HCT116 (cell line): ENCODE measurements around the gene FAM174A. TPM values are rescaled to one million over a fixed set of nuclear protein-coding genes. Genes with fewer than 3 reads are reported as not detected.

ENCODE experiments used
- ATAC-seq: fragments of 200-7000 bp; cut with Tn5 transposase; 2 replicates; pipeline ENCODE4 v1.9.1; 2020; ENCODE audit warnings: mild to moderate bottlenecking, moderate library complexity
- BruUV-seq: library from RNA; stranded (reverse); fragments of 400-500 nt; replicated peaks from 2 replicates; lab custom pipeline; 2021; lab: Mats Ljungman, UMichigan
- CTCF ChIA-PET: fragments of 300-600 bp; sonication (Branson Sonifier 250); formaldehyde crosslinking; loops from one replicate; lab custom pipeline; 2021; ENCODE audit warnings: antibody characterized with exemption; lab: Charles Lee
- POLR2A ChIA-PET: fragments of 300-600, 350-600 bp; sonication (Branson Sonifier 250); formaldehyde crosslinking; loops from one replicate; lab custom pipeline; 2021; ENCODE audit warnings: antibody characterized with exemption; lab: Charles Lee
- RAD21 ChIA-PET, 2 experiments: fragments of 300-600 bp; sonication (Branson Sonifier 250); formaldehyde crosslinking; loops; one replicate each; lab custom pipeline; 2023; ENCODE audit warnings: low total read pairs in 2 of 2; ENCODE audit not compliant: uncharacterized antibody in 2 of 2, unreplicated experiment in 2 of 2, low non-redundant PET in 1 of 2; lab: Charles Lee
- DNase-seq: peaks from one replicate; pipeline ENCODE4 v3.0.0-alpha.2; 2010; ENCODE audit warnings: low read depth, low spot score
- H2AFZ ChIP-seq: fragments of 200-600 bp; shearing (Covaris generic), sonication (generic); 2 replicates; pipeline ENCODE4 v1.6.1; 2017; ENCODE audit warnings: low read depth, mixed run types, mixed read lengths, antibody characterized with exemption, low read length; ENCODE audit not compliant: poor library complexity, severe bottlenecking
- H3K27ac ChIP-seq: 2 replicates; pipeline ENCODE4 v1.5.1; 2012; ENCODE audit warnings: low read depth, low read length
- H3K27me3 ChIP-seq: fragments of 200-600 bp; sonication (generic); 2 replicates; pipeline ENCODE4 v1.6.1; 2016; ENCODE audit warnings: mixed run types, low read length, mixed read lengths; ENCODE audit not compliant: insufficient read depth
- H3K36me3 ChIP-seq, 2 experiments: fragments of 200-500 bp in 1 of 2; fragments of 200-600 bp in 1 of 2; sonication (Bioruptor generic) in 1 of 2; sonication (generic) in 1 of 2; 2 replicates each; pipeline versions ENCODE4 v1.5.1 to v1.6.1; 2014 to 2016; ENCODE audit warnings: low read length in 2 of 2, inconsistent platforms in 1 of 2, mixed read lengths in 1 of 2, mixed run types in 1 of 2; ENCODE audit not compliant: insufficient read depth in 2 of 2, control insufficient read depth in 1 of 2
- H3K4me1 ChIP-seq, 2 experiments: fragments of 200-600 bp in 1 of 2; sonication (generic) in 1 of 2; 2 replicates each; pipeline versions ENCODE4 v1.5.1 to v1.6.1; 2012 to 2017; ENCODE audit warnings: low read length in 2 of 2, inconsistent platforms in 1 of 2, mild to moderate bottlenecking in 1 of 2, mixed read lengths in 1 of 2, mixed run types in 1 of 2, moderate library complexity in 1 of 2; ENCODE audit not compliant: insufficient read depth in 2 of 2, control insufficient read depth in 1 of 2
- H3K4me2 ChIP-seq: fragments of 200-600 bp; sonication (generic); 2 replicates; pipeline ENCODE4 v1.6.1; 2017; ENCODE audit warnings: mixed run types, low read length, mixed read lengths
- H3K4me3 ChIP-seq, 2 experiments: fragments of 200-600 bp in 1 of 2; sonication (generic) in 1 of 2; replicated peaks in 1 of 2; 2 replicates each; pipeline ENCODE4 v1.5.1; 2011 to 2016; ENCODE audit warnings: low read length in 2 of 2, control low read depth in 1 of 2, low read depth in 1 of 2, mild to moderate bottlenecking in 1 of 2, mixed read lengths in 1 of 2, mixed run types in 1 of 2
- H3K79me2 ChIP-seq: fragments of 200-600 bp; sonication (generic); 2 replicates; pipeline ENCODE4 v1.6.1; 2017; ENCODE audit warnings: mild to moderate bottlenecking, mixed run types, low read length, moderate library complexity, mixed read lengths; ENCODE audit not compliant: insufficient read depth
- H3K9ac ChIP-seq: fragments of 200-600 bp; sonication (generic); 2 replicates; pipeline ENCODE4 v1.6.1; 2016; ENCODE audit warnings: low read length, mixed read lengths
- H3K9me2 ChIP-seq: fragments of 200-600 bp; sonication (generic), shearing (Covaris generic); 2 replicates; pipeline ENCODE4 v1.6.1; 2017; ENCODE audit warnings: mixed run types, mild to moderate bottlenecking, moderate library complexity; ENCODE audit not compliant: insufficient read depth
- H3K9me3 ChIP-seq, 2 experiments: fragments of 200-500 bp in 1 of 2; fragments of 200-600 bp in 1 of 2; sonication (Bioruptor generic) in 1 of 2; sonication (generic) in 1 of 2; 2 replicates each; pipeline ENCODE4 v1.6.1; 2014 to 2017; ENCODE audit warnings: low read length in 2 of 2, mixed read lengths in 2 of 2, inconsistent platforms in 1 of 2, low read depth in 1 of 2, mild to moderate bottlenecking in 1 of 2, mixed run types in 1 of 2, moderate library complexity in 1 of 2; ENCODE audit not compliant: control insufficient read depth in 1 of 2, insufficient read depth in 1 of 2
- H4K20me1 ChIP-seq: fragments of 200-600 bp; sonication (generic), shearing (Covaris generic); 2 replicates; pipeline ENCODE4 v1.6.1; 2017; ENCODE audit warnings: mixed run types, mild to moderate bottlenecking, moderate library complexity; ENCODE audit not compliant: insufficient read depth
- CBX3 ChIP-seq: IDR thresholded peaks from 2 replicates; pipeline ENCODE4 v1.6.1; 2012; ENCODE audit warnings: low read depth
- CEBPB ChIP-seq: IDR thresholded peaks from 2 replicates; pipeline ENCODE4 v1.6.1; 2012; ENCODE audit warnings: low read depth
- EGR1 ChIP-seq: IDR thresholded peaks from 2 replicates; pipeline ENCODE4 v1.6.1; 2012; ENCODE audit warnings: low read depth
- ELF1 ChIP-seq: IDR thresholded peaks from 2 replicates; pipeline ENCODE4 v1.6.1; 2012; ENCODE audit warnings: low read depth, borderline replicate concordance
- EZH2 ChIP-seq: fragments of 200-600 bp; sonication (generic); IDR thresholded peaks from 2 replicates; pipeline ENCODE4 v1.6.1; 2017; ENCODE audit warnings: antibody characterized with exemption, mixed run types
- MAX ChIP-seq: IDR thresholded peaks from 2 replicates; pipeline ENCODE4 v1.6.1; 2012
- POLR2AphosphoS5 ChIP-seq: IDR thresholded peaks from 2 replicates; pipeline ENCODE4 v1.6.1; 2011; ENCODE audit warnings: mild to moderate bottlenecking, low read depth, low read length, moderate library complexity
- SP1 ChIP-seq: IDR thresholded peaks from 2 replicates; pipeline ENCODE4 v1.6.1; 2012; ENCODE audit warnings: low read depth
- intact Hi-C: fragments of 100-400 bp; cut with micrococcal nuclease; formaldehyde crosslinking; loops from 2 replicates; pipeline ENCODE4 v1.10.0; 2022
- total RNA-seq: library from RNA; stranded (reverse); gene quantifications from one replicate; pipeline ENCODE4 v1.2.1, GENCODE V29; 2021; ENCODE audit not compliant: unreplicated experiment
- TF ChIP-seq, protein P1 (sequence below): IDR thresholded peaks from 2 replicates; pipeline ENCODE4 v1.6.1; 2012; ENCODE audit warnings: low read depth
- TF ChIP-seq, protein P2 (sequence below): IDR thresholded peaks from 2 replicates; pipeline ENCODE4 v1.6.1; 2011; ENCODE audit warnings: mild to moderate bottlenecking, low read length, moderate library complexity; ENCODE audit not compliant: insufficient replicate concordance; ENCODE audit errors: extremely low read depth

The FAM174A gene
- total RNA-seq, 1 experiment from 2014 or later = 8.6 TPM

DNA sequence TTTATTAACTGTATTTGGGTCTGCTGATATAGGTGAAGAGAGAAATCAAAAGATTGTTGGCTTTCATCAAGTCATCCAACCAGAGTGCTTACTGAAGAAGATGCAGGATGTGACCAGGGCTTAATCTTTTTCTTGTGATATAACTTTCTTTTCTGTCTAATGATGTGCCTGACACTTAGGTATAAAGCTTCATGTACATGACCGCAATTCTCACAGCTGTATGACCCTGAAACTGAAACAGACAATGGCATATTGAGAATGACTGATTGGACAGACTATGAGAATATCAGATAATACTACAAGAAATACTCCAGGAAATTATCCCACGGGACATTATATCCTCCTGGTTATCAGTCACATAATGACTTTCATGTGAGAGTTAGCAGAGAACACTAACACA lies 32.5 kb upstream of the FAM174A start:
- no peak overlapping the region for H3K27ac ChIP-seq
- no peaks in the 10 kb centered on the region for H4K20me1 ChIP-seq
- no peak overlapping the region for H2AFZ ChIP-seq
- no peaks in the 10 kb centered on the region for H3K9me2 ChIP-seq
- no peaks in the 10 kb centered on the region for H3K27me3 ChIP-seq
- no peak overlapping the region for H3K9ac ChIP-seq
- ChIA-PET POLR2A (no interaction called here), CTCF (no interaction called here), RAD21 (no interaction called here)
- H3K9me3 ChIP-seq = no peaks in the 10 kb centered on the region
- H3K4me3 ChIP-seq = no peak overlapping the region
- DNase-seq (no peak), ATAC-seq (no peak)
- H3K79me2 ChIP-seq = no peaks in the 10 kb centered on the region
- BruUV-seq = no TSS peak
- no peaks in the 10 kb centered on the region for H3K36me3 ChIP-seq
- H3K4me2 ChIP-seq = no peak overlapping the region
- peaks cover 2 to 8% of the 10 kb centered on the region in 2 experiments; a peak in 3 of 4 replicates for H3K4me1 ChIP-seq
- intact Hi-C loops = no loop called here
- TF ChIP-seq MAX (no peak), EGR1 (no peak), CEBPB (no peak), POLR2AphosphoS5 (no peak), EZH2 (no peak), ELF1 (no peak), CBX3 (no peak), SP1 (no peak)
- TF ChIP-seq, protein P1, sequence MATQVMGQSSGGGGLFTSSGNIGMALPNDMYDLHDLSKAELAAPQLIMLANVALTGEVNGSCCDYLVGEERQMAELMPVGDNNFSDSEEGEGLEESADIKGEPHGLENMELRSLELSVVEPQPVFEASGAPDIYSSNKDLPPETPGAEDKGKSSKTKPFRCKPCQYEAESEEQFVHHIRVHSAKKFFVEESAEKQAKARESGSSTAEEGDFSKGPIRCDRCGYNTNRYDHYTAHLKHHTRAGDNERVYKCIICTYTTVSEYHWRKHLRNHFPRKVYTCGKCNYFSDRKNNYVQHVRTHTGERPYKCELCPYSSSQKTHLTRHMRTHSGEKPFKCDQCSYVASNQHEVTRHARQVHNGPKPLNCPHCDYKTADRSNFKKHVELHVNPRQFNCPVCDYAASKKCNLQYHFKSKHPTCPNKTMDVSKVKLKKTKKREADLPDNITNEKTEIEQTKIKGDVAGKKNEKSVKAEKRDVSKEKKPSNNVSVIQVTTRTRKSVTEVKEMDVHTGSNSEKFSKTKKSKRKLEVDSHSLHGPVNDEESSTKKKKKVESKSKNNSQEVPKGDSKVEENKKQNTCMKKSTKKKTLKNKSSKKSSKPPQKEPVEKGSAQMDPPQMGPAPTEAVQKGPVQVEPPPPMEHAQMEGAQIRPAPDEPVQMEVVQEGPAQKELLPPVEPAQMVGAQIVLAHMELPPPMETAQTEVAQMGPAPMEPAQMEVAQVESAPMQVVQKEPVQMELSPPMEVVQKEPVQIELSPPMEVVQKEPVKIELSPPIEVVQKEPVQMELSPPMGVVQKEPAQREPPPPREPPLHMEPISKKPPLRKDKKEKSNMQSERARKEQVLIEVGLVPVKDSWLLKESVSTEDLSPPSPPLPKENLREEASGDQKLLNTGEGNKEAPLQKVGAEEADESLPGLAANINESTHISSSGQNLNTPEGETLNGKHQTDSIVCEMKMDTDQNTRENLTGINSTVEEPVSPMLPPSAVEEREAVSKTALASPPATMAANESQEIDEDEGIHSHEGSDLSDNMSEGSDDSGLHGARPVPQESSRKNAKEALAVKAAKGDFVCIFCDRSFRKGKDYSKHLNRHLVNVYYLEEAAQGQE = no peak
- TF ChIP-seq, protein P2, sequence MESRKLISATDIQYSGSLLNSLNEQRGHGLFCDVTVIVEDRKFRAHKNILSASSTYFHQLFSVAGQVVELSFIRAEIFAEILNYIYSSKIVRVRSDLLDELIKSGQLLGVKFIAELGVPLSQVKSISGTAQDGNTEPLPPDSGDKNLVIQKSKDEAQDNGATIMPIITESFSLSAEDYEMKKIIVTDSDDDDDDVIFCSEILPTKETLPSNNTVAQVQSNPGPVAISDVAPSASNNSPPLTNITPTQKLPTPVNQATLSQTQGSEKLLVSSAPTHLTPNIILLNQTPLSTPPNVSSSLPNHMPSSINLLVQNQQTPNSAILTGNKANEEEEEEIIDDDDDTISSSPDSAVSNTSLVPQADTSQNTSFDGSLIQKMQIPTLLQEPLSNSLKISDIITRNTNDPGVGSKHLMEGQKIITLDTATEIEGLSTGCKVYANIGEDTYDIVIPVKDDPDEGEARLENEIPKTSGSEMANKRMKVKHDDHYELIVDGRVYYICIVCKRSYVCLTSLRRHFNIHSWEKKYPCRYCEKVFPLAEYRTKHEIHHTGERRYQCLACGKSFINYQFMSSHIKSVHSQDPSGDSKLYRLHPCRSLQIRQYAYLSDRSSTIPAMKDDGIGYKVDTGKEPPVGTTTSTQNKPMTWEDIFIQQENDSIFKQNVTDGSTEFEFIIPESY = no peak
